GM21737 (cell line): ENCODE measurements around the gene ZNF90.
"Not testable (repeated sequence)": the region's sequence is repeated elsewhere in the genome, so short reads cannot be mapped to it uniquely, and the experiment has no call there.

Source experiments
- ATAC-seq: cut with Tn5 transposase; IDR thresholded peaks from one replicate; pipeline ENCODE4 v1.9.1; 2021; ENCODE audit warnings: mild to moderate bottlenecking, moderate library complexity; ENCODE audit not compliant: unreplicated experiment

The ZNF90 gene

GRCh38 chr19:20102097-20102496 lies 24.3 kb downstream of the ZNF90 start:
- ATAC-seq = no peak

- ATAC-seq = no peak
These were observed 25.4 kb downstream of the ZNF90 start for GRCh38 chr19:20103091-20103740.

- no peak for ATAC-seq
These were observed 29.5 kb downstream of the ZNF90 start for GRCh38 chr19:20107301-20107700.

DNA sequence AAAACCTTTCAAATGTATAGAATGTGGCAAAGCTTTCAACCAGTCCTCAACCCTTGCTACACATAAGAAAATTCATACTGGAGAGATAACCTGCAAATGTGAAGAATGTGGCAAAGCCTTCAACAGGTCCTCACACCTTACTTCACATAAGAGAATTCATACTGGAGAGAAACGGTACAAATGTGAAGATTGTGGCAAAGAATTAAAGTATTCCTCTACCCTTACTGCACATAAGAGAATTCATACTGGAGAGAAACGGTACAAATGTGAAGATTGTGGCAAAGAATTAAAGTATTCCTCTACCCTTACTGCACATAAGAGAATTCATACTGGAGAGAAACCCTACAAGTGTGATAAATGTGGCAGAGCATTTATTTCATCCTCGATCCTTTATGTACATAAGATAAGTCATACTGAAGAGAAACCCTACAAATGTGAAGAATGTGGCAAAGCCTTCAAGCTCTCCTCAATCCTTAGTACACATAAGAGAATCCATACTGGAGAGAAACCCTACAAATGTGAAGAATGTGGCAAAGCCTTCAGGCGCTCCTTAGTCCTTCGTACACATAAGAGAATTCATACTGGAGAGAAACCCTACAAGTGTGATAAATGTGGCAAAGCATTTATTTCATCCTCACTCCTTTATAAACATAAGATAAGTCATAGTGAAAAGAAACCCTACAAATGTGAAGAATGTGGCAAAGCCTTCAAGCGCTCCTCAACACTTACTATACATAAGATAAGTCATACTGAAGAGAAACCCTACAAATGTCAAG lies 40.5 kb downstream of the ZNF90 start:
- not testable (repeated sequence) for ATAC-seq

DNA sequence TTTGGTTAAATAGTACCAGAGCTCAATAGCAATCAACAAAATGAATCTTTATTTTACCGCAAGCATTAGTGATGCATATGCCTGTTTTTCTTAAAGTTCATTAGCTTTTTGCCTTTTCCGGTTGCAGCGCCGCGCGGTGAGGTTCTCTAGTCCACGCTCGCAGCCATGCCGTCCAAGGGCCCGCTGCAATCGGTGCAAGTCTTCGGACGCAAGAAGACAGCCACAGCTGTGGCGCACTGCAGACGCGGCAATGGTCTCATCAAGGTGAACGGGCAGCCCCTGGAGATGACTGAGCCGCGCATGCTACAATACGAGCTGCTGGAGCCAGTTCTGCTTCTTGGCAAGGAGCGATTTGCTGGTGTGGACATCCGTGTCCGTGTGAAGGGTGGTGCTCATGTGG lies 47.1 kb downstream of the ZNF90 start:
- ATAC-seq = no peak

GRCh38 chr19:20132933-20133332 lies 55.1 kb downstream of the ZNF90 start:
- not testable (repeated sequence) for ATAC-seq

GRCh38 chr19:20137714-20138113 lies 59.9 kb downstream of the ZNF90 start:
- not testable (repeated sequence) for ATAC-seq

GRCh38 chr19:20151617-20152145 lies 73.9 kb downstream of the ZNF90 start:
- no peak for ATAC-seq

DNA sequence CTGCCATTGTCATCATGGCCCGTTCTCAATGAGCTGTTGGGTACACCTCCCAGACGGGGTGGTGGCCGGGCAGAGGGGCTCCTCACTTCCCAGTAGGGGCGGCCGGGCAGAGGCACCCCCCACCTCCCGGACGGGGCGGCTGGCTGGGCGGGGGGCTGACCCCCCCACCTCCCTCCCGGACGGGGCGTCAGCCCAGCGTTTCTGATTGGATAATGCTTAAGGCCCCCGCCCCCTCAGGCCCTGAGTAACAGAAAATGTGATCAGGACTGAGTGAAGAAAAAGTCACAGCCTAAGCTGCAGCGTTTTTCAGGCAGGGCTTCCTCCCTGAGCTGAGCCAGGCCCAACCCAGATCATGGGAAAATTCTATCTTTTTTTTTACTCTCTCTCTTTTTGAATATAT lies 74.7 kb downstream of the ZNF90 start:
- ATAC-seq = not testable (repeated sequence)

- ATAC-seq = no peak
These were observed 75.5 kb downstream of the ZNF90 start for GRCh38 chr19:20153281-20153680.

- no peak for ATAC-seq
These were observed 76.8 kb downstream of the ZNF90 start for GRCh38 chr19:20154636-20155035.

DNA sequence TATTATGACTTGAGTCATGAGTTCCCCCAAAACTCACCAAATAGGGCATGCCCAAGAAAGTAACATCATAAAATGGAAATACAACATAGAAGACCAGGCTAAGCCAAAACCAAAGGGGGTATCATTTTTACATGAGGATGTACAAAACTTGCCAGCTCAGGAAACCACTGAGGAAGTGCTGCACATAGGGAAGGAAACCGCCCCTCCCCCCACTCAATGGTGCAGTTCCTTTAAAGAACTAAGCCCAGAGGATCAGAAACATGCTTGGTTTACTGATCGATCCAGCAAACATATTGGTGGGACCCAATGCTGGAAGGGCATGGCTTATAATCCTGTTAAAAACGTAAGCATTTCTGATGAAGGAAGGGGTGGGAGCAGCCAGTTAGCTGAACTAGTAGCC lies 85.0 kb downstream of the ZNF90 start:
- no peak for ATAC-seq

GRCh38 chr19:20164456-20164855 lies 86.7 kb downstream of the ZNF90 start:
- no peak for ATAC-seq

DNA sequence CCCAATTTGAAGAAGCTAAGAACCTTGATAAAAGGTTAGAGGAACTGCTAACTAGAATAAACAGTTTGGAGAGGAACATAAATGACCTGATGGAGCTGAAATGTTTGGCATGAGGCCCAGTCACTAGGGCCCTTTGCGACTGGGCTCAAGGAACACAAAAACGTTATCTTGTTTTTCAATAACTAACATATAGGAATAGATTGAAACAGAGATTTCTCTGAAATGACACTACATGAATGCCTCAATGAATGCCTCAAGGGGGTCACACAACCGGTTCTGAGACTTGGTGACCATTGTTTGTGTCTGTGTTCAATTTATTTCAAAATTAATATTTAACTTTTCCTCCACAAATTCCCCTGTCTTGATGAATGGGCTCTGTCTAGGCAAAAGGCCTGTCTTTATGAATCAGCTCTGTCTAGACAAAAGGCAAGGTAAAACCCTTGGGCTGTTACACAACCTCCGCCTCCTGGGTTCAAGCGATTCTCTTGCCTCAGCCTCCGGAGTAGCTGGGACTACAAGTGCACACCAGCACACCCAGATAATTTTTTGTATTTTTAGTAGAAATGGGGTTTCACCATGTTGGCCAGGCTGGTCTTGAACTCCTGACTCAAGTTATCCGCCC lies 88.3 kb downstream of the ZNF90 start:
- ATAC-seq = no peak

GRCh38 chr19:20167020-20167644 lies 89.3 kb downstream of the ZNF90 start, which contains the start of gene ZNF486:
Gene ZNF486, plus strand, starts transcription at chr19:20167214. Its CDS starts 117 bp downstream, at chr19:20167331.
- ATAC-seq = peak; percentile 83

- no peak for ATAC-seq
These were observed 89.9 kb downstream of the ZNF90 start for GRCh38 chr19:20167651-20168122.
